ENCODE results near the gene SECISBP2L. TPM values are rescaled to one million over a fixed set of nuclear protein-coding genes. Genes with fewer than 3 reads are reported as not detected.

Gene SECISBP2L
- total and polyA plus RNA-seq, 2 donors (not counting 3 experiments of a cell fraction or from before 2014, with no cell fraction given): 23.1 to 52.3 TPM

GRCh38 chr15:48987142-48987541, 59.1 kb downstream of the SECISBP2L start:
- TF ChIP-seq JUN (IDR thresholded peaks at IDR 0.05; ENCODE audit: borderline replicate concordance, insufficient read depth, insufficient read length, low read depth): no peak
- no peak for TF ChIP-seq POLR2AphosphoS5 (IDR thresholded peaks at IDR 0.05; ENCODE audit: insufficient read depth, low read depth, low read length)
- Histone ChIP-seq H3K27ac (ENCODE audit: insufficient read depth, low read depth, low read length) (no peak overlapping the region), H3K79me2 (ENCODE audit: control insufficient read depth, insufficient read depth, low read length) (no peaks in the 10 kb centered on the region), H3K4me2 (ENCODE audit: insufficient read depth, low read length) (no peak overlapping the region), H3K27me3 (ENCODE audit: control insufficient read depth in 2 of 2, insufficient read depth in 2 of 2, low read length in 2 of 2) (peaks cover 2 to 4% of the 10 kb centered on the region in 2 experiments), H3K36me3 (ENCODE audit: control insufficient read depth in 2 of 2, extremely low read depth in 1 of 2, insufficient read depth in 2 of 2, low read length in 2 of 2) (peaks cover 0 to 2% of the 10 kb centered on the region in 2 experiments), H4K20me1 (replicated peaks; ENCODE audit: control insufficient read depth, extremely low read depth, insufficient read depth, low read length) (no peaks in the 10 kb centered on the region), H3K4me1 (ENCODE audit: control insufficient read depth, extremely low read depth, insufficient read depth, low read length) (no peaks in the 10 kb centered on the region), H3K9me1 (replicated peaks; ENCODE audit: control insufficient read depth, extremely low read depth, insufficient read depth, low read length) (no peaks in the 10 kb centered on the region), H3K4me3 (replicated peaks in 1 of 3; ENCODE audit: insufficient read depth in 1 of 3, low read depth in 1 of 3, low read length in 3 of 3) (no peak overlapping the region), H2AFZ (ENCODE audit: low read depth, low read length) (no peak overlapping the region), H3K9me3 (replicated peaks; ENCODE audit: control insufficient read depth, insufficient read depth, low read length) (no peaks in the 10 kb centered on the region), H3K9ac (replicated peaks; ENCODE audit: extremely low read depth, insufficient read depth, low read length) (no peak overlapping the region)
- DNase-seq (ENCODE audit: low read depth, low spot score): no peak
- ChIA-PET POLR2A (no interaction called here), CTCF (interaction anchor here (1.6 to 4.3 kb wide), 3 partner anchors 12 to 159 kb away, joined by 4 to 33 read pairs (median 14); no protein-coding TSS in a partner anchor)
- intact Hi-C loops (cut with micrococcal nuclease): no loop called here
- dilution Hi-C loops (cut with MboI; ENCODE audit: extremely low pct_ligation_motif_present, low sequenced_read_pairs): no loop called here
- FAIRE-seq: no peak
- no TSS peak for BruUV-seq (replicated peaks)

GRCh38 chr15:48986240-48986639, 60.0 kb downstream of the SECISBP2L start:
- POLR2A ChIA-PET: no interaction called here

More at GRCh38 chr15:48986240-48986639, 60.0 kb downstream of the SECISBP2L start:
- H3K4me2 ChIP-seq (ENCODE audit: insufficient read depth, low read length): no peak overlapping the region
- CTCF ChIA-PET: interaction anchor here (1.6 to 4.3 kb wide), 3 partner anchors 11 to 160 kb away, joined by 4 to 33 read pairs (median 14); no protein-coding TSS in a partner anchor
- H3K9me1 ChIP-seq (replicated peaks; ENCODE audit: control insufficient read depth, extremely low read depth, insufficient read depth, low read length): no peaks in the 10 kb centered on the region
- H4K20me1 ChIP-seq (replicated peaks; ENCODE audit: control insufficient read depth, extremely low read depth, insufficient read depth, low read length): no peaks in the 10 kb centered on the region
- peaks cover 3 to 9% of the 10 kb centered on the region in 2 experiments for H3K27me3 ChIP-seq (ENCODE audit: control insufficient read depth in 2 of 2, insufficient read depth in 2 of 2, low read length in 2 of 2)
- dilution Hi-C loops (cut with MboI; ENCODE audit: extremely low pct_ligation_motif_present, low sequenced_read_pairs): no loop called here
- H3K36me3 ChIP-seq (ENCODE audit: control insufficient read depth in 2 of 2, extremely low read depth in 1 of 2, insufficient read depth in 2 of 2, low read length in 2 of 2): no peaks in the 10 kb centered on the region
- no peak overlapping the region for H3K27ac ChIP-seq (ENCODE audit: insufficient read depth, low read depth, low read length)
- no peak for FAIRE-seq
- no peak overlapping the region for H3K9ac ChIP-seq (replicated peaks; ENCODE audit: extremely low read depth, insufficient read depth, low read length)
- H2AFZ ChIP-seq (ENCODE audit: low read depth, low read length): no peak overlapping the region
- H3K4me1 ChIP-seq (ENCODE audit: control insufficient read depth, extremely low read depth, insufficient read depth, low read length): no peaks in the 10 kb centered on the region
- no TSS peak for BruUV-seq (replicated peaks)
- no peaks in the 10 kb centered on the region for H3K9me3 ChIP-seq (replicated peaks; ENCODE audit: control insufficient read depth, insufficient read depth, low read length)
- no peak for DNase-seq (ENCODE audit: low read depth, low spot score)
- intact Hi-C loops (cut with micrococcal nuclease): no loop called here
- H3K4me3 ChIP-seq (replicated peaks in 1 of 3; ENCODE audit: insufficient read depth in 1 of 3, low read depth in 1 of 3, low read length in 3 of 3): no peak overlapping the region
- H3K79me2 ChIP-seq (ENCODE audit: control insufficient read depth, insufficient read depth, low read length): no peaks in the 10 kb centered on the region
- no peak for TF ChIP-seq JUN (IDR thresholded peaks at IDR 0.05; ENCODE audit: borderline replicate concordance, insufficient read depth, insufficient read length, low read depth)
- TF ChIP-seq GATA2 (IDR thresholded peaks at IDR 0.05; ENCODE audit: insufficient read depth, insufficient read length, low read depth, low read length): no peak
- TF ChIP-seq POLR2AphosphoS5 (IDR thresholded peaks at IDR 0.05; ENCODE audit: insufficient read depth, low read depth, low read length): no peak
- TF ChIP-seq MYC (IDR thresholded peaks at IDR 0.05; ENCODE audit: low read depth, low read length): no peak
- TF ChIP-seq FOS (IDR thresholded peaks at IDR 0.05; ENCODE audit: borderline replicate concordance, insufficient read depth, low read length): no peak
- TF ChIP-seq MAX (IDR thresholded peaks at IDR 0.05; ENCODE audit: insufficient read depth, insufficient read length): no peak
- TF ChIP-seq POLR2A (IDR thresholded peaks at IDR 0.05; ENCODE audit: low read depth, low read length): no peak
- TF ChIP-seq CTCF (IDR thresholded peaks at IDR 0.05; ENCODE audit: extremely low read depth in 1 of 2, insufficient read depth in 1 of 2, low read depth in 1 of 2, low read length in 2 of 2): no peak
- TF ChIP-seq EZH2 (IDR thresholded peaks at IDR 0.05; ENCODE audit: borderline replicate concordance, low read depth, low read length, severe bottlenecking): no peak

All from endothelial cell of umbilical vein (primary cell).